ENCODE measurements around the gene CRISPLD2.

DNA sequence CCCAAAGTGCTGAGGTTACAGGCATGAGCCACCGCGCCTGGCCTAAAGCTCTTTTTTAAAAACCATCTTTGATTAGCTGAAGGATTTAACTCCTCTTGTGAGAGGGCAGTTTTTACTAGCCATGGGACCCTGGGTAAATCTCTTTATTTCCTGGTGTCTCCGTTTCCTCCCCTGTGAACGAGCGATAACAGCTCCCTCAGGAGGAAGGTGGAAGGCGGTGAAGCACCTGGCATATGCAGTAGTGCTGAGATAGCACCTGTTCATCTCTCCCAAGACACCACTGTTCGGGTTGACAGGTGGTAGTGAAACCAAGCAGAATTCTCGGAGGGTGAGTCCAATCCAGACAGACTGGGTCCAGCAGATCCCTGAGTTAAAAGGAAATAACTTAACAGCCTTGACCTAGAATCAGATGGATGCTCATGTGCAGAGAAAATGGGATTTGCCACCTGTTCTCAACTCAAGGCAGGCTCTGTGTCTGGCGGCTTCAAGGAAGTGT, 86.2 kb downstream of the CRISPLD2 start:
- TF ChIP-seq, protein P1, sequence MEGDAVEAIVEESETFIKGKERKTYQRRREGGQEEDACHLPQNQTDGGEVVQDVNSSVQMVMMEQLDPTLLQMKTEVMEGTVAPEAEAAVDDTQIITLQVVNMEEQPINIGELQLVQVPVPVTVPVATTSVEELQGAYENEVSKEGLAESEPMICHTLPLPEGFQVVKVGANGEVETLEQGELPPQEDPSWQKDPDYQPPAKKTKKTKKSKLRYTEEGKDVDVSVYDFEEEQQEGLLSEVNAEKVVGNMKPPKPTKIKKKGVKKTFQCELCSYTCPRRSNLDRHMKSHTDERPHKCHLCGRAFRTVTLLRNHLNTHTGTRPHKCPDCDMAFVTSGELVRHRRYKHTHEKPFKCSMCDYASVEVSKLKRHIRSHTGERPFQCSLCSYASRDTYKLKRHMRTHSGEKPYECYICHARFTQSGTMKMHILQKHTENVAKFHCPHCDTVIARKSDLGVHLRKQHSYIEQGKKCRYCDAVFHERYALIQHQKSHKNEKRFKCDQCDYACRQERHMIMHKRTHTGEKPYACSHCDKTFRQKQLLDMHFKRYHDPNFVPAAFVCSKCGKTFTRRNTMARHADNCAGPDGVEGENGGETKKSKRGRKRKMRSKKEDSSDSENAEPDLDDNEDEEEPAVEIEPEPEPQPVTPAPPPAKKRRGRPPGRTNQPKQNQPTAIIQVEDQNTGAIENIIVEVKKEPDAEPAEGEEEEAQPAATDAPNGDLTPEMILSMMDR (IDR thresholded peaks at IDR 0.05) = no peak
- no peak for TF ChIP-seq POLR2A (IDR thresholded peaks at IDR 0.05)
- TF ChIP-seq EP300 (IDR thresholded peaks at IDR 0.05) = no peak

All from suprapubic skin (tissue), 3 donors.